IPS-NIHi7 (cell line): ENCODE data around the gene HOXA4.
A peak's percentile ranks its signal among the peaks of the same experiment; 100 is the strongest.

Source experiments
- DNase-seq: peaks from one replicate; pipeline ENCODE4 v3.0.0; 2012; ENCODE audit warnings: mixed read lengths; ENCODE audit errors: extremely low spot score

Gene HOXA4

DNA sequence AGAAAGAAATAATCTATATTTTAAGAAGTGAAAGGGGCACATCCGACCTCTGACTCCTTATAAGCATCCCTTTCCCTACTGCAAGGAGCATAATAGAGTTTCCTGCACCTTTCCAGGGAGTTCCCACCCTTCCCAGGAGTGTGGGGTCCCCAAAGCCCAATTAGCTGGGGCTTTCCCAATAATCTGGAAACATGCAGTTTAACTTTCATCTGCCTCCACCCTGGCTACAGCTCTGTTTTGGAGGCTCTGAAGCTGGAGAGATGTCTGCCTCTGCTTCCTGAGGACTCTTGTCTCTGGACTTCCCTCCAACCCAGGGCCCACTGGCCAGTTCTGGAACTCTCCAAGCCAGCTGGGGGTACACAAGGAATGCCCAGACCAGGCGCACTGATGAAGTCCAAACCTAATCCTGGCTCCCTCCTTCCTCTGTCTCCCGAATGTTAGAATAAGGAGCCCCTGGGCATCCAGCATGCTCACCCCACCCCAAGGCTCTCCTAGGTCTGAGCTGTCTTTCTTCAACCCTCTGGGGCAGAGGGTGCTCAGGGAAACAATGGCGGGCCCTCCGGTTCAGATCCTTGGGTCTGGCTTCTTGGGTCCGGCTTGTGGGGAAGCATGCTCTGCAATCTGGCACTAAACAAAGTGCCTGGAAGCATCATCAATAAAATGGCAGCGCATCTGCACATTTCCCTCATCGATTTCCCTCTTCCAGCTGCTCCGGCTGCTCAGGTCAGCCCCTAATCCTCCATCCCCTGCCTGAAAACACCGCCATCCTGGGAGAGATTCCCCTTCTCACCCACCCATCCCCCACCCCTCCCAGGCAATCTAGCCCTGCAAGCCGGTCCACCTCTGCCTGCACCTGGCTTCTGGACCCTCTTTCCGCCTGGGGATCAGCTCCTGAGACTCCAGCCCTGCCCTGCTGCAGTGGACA is 13.3 kb downstream of the HOXA4 start:
- DNase-seq = no peak

DNA sequence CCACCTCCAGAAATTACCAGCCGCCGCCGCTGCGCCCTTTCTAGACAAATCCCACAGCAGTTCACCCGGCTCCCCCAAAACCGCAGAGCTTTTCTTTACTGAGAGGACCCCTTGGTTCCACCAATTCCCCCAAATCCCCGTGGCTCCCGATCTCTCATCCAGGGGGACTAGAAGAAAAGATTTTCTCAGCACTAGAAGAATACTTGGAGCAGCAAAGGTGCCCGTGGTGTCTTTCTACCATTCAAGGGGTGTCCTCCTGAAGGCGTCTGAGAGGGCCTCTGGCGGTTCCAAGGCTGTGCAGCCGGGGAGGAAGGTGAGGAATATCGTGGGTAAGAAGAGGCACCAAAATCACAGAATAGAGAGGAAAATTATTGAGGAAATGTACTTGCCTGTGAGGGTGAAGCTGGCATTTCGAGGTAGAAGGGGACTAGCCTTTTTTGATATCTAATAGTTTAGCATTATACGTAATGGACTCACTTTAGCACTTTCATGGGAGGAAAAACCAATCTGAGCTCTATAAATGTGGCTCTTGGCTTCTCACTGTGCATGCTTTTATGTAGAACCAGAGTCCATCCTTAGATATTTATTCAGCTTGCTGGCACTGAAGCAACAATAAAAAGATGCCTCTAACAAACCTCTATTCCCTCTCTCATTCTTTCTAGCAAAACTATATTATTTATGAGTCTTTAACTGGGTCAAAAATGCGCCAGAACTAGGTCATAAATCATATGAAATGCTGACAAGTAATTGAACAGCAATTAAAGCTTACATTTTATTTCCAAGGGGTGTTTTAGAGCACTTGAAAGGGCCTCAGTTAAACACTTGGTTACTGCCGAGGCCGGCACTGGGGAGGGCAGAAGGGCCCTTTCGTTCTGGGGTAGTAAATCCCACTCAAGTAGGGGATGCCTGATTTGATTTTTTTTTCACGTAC is 14.3 kb downstream of the HOXA4 start:
- no peak for DNase-seq

DNA sequence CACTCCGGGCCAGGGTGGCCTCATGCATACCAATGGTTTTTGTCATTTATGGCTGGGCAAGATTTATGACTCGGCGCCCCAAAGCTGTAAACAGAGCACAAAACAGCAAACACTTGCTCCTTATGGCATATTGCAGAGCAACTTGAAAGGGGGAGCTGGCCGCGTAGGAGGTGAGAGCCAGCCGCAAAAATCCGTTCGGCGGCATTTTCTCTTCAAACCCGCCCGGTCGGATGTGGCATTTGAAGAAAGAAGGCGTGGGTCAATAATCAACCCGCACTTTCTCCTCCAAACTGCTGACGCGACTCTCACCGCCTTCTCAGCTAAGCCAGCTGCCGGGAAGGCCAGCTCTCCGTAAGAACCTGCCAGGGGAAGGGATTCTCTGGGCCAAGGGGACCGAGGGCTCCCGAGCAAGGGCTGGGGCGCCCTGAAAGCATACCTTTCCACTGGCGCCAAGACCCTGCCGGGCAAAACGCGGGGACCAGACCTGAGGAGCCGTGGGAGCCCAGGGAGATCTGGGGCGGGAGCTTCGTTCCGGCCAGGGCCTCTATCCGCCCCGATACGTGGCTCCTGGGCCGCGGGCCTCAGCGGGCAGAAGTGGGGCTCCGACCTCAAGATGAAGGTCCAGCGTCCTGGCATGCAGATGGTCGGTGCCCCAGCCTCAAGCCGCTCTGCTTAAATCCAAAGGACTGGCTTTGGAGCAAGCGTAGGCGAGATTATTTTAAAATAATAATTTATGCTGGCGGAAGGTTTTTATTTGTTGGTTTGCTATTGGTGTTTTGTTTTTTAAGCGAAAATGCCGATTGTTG is 15.1 kb downstream of the HOXA4 start:
- DNase-seq = no peak

DNA sequence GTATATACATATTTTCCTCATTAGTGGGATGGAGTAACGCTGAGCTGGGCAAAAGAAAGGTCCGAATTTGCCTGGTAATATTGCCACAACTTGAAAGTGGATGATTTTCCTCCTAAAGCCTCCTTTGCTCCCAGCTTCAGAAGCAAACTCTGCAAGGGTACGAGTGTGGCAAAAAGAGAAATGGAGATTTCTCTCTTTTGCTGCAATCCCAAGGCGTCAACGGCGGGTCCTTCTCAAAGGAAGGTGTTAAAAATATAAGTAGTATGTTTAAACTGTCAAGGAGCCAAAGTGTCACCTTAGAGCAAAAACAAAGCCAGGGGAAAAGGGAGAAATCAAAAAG is 15.7 kb downstream of the HOXA4 start:
- no peak for DNase-seq

DNA sequence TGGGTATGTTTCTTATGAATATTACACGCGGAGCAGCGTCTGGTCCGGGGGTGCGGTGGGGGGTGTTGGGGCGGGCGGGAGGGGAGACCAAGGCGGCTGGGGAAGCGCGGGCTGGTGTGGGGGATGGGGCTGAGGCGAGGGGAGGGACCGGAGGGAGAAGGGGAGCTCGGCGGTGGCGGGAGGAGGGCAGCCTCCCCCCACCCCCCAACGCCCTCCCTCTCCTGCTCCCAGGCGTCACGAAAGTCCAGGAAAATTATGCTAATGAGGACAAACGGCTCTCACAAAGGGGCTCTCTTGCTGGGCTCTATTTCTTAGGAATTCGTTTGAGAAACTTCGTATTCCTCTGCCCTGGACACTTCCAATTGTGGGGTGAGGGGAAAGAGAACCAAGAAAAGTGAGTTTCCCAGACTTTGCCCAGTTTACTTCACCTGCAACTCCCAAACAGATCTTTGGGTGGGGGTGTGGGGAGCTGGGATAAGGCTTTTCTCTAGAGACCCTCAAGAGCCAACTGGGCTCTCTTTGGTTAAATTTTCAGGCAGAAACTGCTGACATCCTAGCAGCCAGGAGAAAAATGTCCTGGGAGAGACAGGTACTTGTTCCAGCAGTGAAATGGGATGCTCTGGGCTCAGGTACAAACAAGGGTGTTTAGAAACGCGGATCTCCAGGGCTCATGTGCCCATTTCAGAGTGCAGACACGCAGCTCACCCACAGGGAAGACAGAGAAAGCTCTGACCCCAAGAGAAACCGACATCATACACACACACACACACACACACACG is 16.4 kb downstream of the HOXA4 start:
- DNase-seq = no peak

DNA sequence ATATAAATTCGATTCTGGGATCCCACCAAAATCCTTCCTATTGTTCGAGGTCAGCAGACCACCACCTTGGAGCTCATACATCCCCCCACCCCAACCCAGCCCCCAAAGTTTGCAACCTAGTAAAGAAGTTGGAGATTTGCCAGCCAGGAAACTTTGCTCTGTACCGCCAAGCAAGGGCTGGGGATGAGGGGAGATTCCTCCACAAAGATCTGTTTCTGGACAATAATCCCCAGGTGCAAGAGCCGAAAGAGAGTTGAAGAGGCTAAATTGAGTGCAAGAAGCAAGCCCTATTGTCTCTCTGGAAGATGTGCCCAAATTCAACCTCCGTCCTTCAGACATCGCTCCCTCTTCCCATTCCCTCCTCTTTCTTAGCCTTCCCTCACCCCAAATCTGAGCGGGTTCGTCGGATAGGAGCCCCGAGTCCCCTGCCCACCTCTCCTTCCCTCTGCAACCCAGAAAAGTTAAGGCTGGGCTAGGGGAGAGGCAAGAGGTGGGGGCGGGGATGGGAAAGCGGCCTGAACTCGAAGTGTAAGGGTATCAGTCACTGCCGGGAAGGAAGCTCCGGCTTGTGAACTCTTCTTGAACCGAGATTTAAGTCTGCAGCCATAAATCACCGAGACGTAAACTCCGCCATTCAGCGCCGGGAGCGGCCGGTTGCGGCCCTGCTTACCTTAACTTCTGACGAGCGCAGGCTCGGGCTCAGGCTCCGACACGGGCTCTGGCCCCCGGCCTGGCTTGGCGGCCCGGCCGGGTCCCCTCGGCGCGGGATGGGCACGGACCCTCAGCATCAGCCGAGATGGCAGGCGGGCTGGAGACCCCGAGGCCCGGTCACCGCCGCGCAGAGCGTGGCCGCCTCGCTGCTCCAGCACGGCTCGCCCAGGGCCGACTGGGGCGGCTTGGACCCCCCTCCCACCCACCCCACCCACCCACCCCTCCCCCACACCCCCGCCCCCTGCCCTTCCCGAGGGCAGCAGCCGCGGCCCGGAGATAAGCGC is 17.3 kb downstream of the HOXA4 start:
- DNase-seq = no peak

DNA sequence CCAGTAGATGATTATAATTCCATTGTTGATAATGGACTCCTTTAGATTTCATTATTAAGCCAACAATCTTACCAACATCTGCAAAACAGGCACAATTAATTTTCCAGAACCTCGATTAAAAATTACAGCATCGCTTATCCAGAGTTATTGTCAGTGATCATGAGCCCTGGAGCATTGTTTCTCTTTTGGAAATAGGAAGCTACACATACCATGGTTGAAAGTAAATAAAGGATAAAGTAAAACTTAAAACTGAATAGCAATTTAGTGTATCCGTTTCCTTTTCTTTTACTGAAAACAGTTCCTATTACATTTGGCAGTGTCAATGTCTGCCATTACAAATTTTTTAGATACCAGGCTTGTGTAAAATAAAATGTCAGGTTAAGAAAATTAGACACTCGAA is 18.2 kb downstream of the HOXA4 start:
- no peak for DNase-seq

DNA sequence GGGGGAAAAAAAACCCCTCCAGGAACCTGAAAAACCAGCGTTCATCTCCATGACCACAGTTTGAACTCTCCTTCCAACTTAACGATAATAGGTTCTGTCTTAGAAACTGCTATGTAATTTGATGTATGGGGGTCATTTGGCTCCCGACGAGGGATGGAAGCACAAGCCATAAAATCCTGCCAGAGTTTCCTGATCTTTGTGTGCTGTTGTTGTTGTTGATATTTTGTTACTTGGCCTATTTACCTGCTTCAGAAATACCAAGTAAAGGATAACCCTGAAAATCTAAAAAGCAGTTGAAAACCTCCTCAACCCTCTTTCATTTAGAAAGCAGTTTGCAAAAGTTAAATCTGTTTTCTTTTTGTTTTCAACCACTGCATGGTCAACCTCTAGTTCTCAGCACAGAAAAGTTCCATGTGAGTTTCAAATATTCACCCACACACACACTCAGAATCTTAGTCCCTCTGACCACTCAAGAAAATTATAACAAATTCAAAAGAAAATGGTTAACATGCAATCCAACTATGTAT is 18.7 kb downstream of the HOXA4 start:
- no peak for DNase-seq

DNA sequence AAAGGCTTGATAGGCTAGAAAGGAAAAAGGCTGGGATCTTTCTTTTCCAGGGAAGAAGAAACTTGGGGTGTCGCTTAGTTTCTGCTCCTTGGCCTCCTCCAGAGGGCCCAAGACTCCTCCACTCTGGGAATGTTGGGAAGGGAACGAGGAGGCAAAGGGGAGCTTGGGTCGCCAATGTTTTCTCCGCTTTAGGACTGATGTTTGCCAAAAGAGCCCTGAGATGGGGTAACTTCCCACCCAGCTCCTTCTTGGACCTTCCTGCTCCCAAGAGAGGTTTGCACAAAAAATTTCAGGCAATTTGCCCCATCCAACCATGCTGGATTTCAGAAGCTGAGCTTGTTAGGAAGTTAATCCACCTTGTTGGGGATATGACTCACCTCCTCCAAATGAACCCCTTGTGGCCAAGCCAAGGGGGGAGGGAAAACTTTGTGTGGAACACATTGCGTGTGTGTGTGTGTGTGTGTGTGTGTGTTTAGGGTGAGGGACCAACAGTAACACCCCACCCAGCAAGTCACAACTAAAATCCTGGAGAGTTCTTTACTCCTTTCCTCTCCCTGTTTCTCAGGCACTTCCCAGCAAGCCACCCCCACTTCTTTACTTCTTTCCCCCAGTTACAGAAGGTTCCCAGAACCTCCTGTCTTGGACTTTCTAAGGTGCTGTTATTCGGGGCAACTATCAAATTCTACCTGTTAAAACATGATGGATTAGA is 19.4 kb downstream of the HOXA4 start:
- DNase-seq = no peak

DNA sequence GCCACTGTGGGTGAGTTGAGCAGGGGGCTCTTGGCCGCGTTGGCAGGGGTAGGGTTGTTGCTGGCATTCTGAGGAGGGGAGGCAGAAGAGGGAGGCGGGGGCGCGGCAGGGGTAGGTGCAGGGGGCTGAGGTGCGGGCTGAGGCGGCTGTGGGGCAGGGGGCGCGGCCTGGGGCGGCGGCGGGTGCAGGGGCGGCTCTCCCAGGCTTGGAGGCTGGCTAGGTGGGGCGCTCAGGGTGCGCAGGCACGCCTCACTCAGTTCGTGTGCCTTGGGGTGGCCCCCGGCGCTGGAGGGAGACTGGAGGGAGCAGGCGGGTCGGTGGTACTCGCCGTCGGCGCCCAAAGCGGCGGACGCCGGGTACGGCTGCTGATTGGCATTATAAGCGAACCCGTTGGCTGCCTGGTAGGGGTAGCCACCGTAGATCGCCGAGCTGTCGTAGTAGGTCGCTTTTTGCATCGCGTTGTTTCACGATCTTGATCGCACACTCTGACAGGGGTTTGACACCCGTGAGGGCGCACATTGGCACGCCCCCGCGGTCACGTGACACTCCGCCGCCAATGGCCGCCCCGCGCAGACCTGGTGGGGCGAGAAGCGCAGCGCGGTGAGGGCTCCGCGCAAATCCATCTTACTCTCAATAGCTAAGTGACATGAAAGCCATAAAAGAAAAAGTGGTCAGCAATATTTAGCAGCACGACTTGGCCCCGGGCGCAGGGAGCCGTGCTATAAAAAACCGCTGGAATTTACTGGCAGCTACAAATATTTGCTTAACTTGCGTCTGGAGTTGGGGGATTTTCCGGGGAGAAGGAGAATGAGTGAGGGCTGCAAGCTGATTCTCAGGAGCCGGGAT is 20.1 kb downstream of the HOXA4 start:
- peak; percentile 64 for DNase-seq

DNA sequence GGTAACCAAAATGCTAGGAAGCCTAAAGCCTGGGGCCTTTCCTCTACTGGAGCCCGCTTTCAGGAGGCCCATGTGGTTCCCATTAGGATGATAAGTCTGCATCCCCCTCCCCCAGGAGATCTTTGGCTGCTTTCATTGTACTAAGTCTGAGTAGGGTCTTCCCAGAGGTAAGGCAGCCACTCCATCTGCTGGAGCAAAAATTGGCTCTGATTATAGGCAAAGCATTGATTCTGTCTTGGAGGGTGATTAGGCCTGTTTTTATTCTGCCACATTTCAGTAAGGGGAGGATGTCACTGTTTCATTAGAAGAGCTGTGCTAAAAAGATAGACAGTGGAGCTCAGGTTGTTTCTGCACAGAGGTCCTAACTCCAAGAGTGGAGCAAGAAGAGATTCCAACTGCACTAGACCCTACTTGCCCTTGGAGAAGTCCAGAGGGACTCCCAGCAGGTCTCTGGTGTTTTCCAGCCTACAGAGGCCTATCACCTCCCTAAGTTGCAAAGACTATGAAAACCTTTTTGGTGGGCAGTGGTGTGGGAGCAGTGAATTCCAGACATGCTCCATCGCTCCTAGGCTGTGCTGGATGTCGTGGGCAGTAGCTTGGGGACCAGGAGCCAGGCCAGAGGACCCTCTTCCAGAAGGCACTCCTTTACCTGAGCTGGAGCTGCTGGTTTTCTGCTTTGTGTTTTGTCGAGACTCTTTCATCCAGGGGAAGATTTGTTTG is 20.9 kb downstream of the HOXA4 start:
- no peak for DNase-seq

DNA sequence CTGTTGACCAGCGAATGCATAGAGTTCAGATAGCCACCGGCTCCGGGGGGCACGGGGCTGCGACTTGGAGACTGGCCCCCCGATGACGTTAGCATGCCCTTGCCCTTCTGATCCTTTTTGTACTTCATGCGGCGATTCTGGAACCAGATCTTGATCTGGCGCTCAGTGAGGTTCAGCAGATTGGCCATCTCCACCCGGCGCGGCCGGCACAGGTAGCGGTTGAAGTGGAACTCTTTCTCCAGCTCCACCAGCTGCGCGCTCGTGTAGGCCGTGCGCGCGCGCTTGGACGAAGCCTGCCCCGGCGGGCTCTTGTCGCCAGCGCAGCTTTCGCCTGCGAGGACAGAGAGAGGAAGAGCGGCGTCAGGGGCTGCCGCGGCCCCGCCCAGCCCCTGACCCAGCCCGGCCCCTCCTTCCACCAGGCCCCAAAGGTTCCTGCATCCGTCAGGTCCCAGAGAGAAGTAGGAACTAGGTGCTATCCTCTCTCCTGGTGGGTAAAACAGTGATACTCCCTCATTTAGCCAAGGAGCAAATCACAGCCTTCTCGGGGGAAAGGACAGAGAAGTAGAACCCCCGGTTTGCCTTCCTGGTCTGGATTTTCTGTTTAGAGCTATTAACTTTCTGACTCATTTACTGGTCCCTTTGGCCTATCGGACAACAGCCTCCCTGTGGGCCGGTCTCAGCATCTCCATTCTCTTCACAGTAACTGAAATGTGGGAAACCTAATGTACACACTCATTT is 22.0 kb downstream of the HOXA4 start:
- peak; percentile 67 for DNase-seq

DNA sequence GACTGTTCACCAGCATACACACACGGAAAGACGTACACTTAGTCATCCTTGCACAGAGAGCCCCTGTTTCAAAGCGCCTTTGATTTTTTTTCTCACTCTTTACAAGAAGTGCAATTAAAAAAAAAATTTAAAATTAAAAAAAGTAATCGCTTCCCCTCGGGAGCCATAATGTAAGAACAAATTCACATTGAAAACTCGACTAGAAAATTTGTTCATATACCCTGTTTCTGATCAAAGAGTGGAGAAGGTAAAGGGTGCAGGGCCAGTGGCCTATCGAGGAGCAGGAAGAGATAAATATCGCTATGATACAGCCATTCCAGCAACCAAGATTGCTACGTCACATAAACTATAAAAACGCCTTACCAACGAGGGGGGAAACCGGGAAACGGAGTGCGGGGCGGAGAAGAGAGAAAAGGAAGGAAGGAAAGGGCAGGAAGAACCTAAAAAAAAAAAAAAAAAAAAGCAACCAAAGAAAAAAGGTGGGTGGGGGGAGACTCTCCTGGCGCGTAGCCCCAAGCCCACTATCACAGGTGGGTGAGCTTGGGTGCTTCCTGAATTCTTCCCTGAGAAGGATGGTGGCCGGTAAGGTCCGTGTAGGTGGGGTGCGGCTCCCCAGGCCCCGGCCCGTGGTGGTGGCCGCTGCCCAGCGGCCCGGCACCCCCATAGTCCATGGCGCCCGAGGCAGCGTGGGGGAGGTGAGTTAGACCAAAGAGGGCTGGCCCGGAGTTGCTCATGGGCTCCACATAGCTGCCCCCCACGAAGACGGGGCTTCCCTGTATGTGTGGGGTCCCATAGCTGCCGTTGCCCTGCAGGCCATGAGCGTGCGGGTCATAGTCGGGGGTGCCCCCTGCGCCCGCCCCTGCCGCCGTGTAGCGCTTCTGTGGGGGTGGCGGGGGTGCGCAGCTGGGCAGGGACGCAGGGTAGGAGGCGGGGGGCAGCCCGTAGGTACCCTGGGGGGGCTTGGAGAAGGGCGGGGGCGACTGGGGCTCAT is 22.9 kb downstream of the HOXA4 start:
- no peak for DNase-seq

DNA sequence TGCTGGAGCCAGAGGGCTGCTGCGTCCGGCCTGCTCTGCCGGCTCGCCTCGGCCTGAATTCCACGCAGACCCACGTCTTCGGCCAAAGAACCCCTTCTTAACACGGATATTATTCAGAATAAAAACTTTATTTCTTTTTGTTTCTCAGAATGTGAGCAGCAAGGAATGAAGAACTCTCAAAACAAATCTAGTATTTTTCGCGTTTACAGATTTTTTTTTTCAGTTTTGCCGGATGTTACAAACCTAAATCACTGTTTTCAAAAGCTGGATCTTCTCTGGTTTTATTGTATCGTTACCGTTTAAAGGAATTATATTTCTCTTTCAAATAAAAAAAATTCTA is 23.7 kb downstream of the HOXA4 start:
- no peak for DNase-seq

DNA sequence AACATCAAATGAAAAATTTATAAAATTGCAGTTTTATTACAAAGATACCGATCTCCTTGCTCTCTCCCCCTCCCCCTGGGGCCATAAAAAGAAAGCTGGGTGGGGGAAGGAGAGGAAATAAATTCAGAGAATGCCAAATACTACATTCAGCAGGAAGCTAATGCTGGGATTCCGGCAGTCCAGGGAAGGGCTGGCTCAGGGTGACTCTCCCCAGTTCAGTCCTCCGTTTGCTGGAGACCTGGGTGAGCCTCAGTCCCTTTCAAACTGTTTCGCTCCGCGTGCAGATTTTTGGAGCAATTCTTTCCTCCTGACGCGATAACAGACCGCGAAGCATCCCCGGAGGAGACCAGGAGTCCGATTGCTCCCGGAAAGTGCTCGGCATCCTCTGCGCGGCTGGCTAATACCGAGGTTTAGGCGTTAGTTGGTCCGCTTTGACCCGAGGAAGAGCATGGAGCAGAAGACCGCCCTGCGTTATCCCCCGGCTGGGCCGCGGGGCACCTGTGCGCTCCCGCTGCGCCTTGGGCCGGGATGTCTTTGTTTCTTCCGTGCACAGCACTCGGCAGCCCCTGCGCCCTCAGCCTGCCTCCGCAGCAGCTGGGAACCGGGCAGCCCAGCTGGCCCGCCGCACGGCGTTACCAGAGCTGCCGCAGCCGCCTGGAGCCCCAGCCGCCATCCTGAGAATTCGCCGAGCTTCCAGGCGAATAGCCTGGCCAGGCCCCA is 24.2 kb downstream of the HOXA4 start:
- DNase-seq = peak; percentile 53
